ENCODE measurements around the gene TMEM219.

GRCh38 chr16:29977063-29977825 is 15.4 kb downstream of the TMEM219 start:
- TF ChIP-seq CTCF (IDR thresholded peaks at IDR 0.05) (no peak), POLR2A (IDR thresholded peaks at IDR 0.05) (no peak)
